Keratinocyte (primary cell): Measurements from ENCODE around the gene SCFD2.

ENCODE experiments used
- CTCF ChIP-seq, 3 experiments: IDR thresholded peaks in 1 of 3; conservative IDR thresholded peaks in 1 of 3; optimal IDR thresholded peaks in 1 of 3; 2 replicates in 2 of 3; 3 replicates in 1 of 3; pipeline versions ENCODE3 to v1.5.1; 2011; ENCODE audit warnings: low read length in 3 of 3, mild to moderate bottlenecking in 3 of 3, moderate library complexity in 2 of 3, control low read depth in 1 of 3, inconsistent platforms in 1 of 3; ENCODE audit not compliant: insufficient read depth in 2 of 3; ENCODE audit errors: extremely low read depth in 1 of 3
- EZH2 ChIP-seq: IDR thresholded peaks from one replicate; pipeline ENCODE4 v1.6.1; 2012; ENCODE audit warnings: inconsistent platforms, mild to moderate bottlenecking, low read length, moderate library complexity

DNA sequence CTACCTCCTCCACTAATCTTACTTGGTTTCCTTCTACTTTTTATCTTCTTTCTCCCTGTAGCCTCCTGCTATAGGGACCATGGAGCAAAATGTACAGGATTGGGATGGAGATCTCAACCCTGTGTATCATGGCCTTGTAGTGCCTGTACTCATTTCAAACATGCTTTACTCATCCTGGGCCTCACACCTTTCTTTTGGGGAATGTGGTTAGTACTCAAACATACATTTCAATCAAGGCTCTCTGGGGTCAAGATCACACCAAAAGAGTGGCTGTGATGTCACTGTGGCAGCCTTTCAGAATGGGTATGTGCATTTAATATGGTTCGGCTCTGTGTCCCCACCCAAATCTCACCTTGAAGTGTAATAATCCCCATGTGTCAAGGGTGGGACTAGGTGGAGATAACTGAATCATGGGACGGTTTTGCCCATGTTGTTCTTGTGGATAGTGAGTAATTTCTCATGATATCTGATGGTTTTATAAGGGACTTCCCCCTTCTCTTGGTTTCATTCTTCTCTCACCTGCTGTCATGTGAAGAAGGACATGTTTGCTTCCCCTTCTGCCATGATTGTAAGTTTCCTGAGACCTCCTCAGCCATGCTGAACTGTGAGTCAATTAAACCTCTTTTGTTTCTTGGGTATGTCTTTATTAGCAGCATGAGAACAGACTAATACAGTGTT lies 298.6 kb downstream of the SCFD2 start:
- no peak for TF ChIP-seq CTCF (optimal IDR thresholded peaks at IDR 0.05 in 1 of 3, IDR thresholded peaks at IDR 0.05 in 1 of 3, conservative IDR thresholded peaks at IDR 0.05 in 1 of 3; ENCODE audit: extremely low read depth in 1 of 3, insufficient read depth in 2 of 3, low read length in 3 of 3)
- TF ChIP-seq EZH2: no peak
